Suprapubic skin (tissue), 4 donors: ENCODE results near the gene COL1A1.

Experiments
- EP300 ChIP-seq: sonication (generic); formaldehyde crosslinking; IDR thresholded peaks from one replicate; pipeline ENCODE4 v1.6.1; 2017; ENCODE audit warnings: antibody characterized with exemption
- POLR2AphosphoS5 ChIP-seq, 3 donors: sonication (generic); formaldehyde crosslinking; IDR thresholded peaks; one replicate each; pipeline ENCODE4 v1.6.1; 2017; ENCODE audit warnings: antibody characterized with exemption in 3 of 3
- TF ChIP-seq, protein P1 (sequence below), 2 donors: fragments of 200-600 bp in 1 of 2; fragments of 450-650 bp in 1 of 2; sonication (generic) in 1 of 2; IDR thresholded peaks; one replicate each; pipeline ENCODE4 v1.5.1; 2016 to 2019; ENCODE audit warnings: antibody characterized with exemption in 2 of 2, mild to moderate bottlenecking in 1 of 2, moderate library complexity in 1 of 2

DNA sequence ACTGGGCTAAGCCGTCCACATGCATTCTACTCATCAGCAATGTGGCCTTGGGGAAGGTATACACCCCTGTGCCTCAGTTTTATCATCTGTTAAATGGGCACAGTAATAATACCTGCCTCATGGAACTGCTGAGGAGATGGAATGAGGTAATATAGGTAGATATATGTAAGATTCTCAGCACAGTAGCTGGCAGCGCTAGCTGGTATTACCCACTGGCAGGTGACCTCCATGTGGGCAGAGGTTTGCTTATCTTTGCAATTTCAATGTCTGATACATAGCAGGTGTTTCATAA, 36.8 kb downstream of the COL1A1 start:
- TF ChIP-seq, protein P1, sequence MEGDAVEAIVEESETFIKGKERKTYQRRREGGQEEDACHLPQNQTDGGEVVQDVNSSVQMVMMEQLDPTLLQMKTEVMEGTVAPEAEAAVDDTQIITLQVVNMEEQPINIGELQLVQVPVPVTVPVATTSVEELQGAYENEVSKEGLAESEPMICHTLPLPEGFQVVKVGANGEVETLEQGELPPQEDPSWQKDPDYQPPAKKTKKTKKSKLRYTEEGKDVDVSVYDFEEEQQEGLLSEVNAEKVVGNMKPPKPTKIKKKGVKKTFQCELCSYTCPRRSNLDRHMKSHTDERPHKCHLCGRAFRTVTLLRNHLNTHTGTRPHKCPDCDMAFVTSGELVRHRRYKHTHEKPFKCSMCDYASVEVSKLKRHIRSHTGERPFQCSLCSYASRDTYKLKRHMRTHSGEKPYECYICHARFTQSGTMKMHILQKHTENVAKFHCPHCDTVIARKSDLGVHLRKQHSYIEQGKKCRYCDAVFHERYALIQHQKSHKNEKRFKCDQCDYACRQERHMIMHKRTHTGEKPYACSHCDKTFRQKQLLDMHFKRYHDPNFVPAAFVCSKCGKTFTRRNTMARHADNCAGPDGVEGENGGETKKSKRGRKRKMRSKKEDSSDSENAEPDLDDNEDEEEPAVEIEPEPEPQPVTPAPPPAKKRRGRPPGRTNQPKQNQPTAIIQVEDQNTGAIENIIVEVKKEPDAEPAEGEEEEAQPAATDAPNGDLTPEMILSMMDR (IDR thresholded peaks at IDR 0.05) = no peak
- TF ChIP-seq POLR2AphosphoS5 (IDR thresholded peaks at IDR 0.05) = no peak
- no peak for TF ChIP-seq EP300
